NCI-H524 treated with DMSO at 0.1 percent for 48 hours (cell line): ENCODE results near the gene RMI2.
"Not testable (repeated sequence)": the region's sequence is repeated elsewhere in the genome, so short reads cannot be mapped to it uniquely, and the experiment has no call there.

ENCODE experiments used
- DNase-seq: peaks from one replicate; lab custom pipeline; 2025; lab: John Stamatoyannopoulos, UW

Gene RMI2

DNA sequence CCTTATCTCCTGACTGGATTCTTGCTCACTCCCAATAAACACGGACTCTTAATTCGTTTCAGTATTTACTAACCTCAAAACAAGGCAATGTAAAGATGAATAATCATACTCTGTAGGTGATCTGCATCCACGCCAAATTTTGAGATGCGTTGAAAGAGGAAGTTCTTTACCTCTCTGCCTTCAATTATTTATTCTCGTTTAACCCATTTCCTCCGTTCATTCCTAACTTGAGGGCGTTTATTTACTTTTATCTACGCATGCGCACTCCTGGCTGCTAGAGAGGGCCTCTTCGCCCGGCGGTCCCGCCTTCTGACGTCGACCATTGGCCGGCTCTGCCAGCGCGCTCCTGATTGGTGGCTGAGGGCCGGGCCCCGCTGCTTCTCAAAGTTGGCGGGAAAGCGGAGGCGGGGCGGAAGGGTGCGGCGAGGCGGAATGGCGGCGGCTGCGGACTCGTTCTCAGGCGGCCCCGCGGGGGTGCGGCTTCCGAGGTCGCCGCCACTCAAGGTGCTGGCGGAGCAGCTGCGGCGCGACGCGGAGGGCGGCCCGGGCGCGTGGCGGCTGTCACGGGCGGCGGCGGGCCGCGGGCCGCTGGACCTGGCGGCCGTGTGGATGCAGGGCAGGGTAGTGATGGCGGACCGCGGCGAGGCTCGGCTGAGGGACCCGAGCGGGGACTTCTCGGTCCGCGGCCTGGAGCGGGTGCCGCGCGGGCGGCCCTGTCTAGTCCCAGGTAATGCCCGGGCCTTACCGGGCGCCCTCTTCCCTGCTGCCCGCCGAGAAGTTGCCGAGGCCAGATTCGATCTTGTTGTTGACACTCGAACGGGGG, at the start of gene RMI2:
RMI2 (plus strand) TSS at position 420 of the 823 bp plus-strand sequence; CDS start at position 433, 13 bp downstream.
- DNase-seq = peak; percentile 74

DNA sequence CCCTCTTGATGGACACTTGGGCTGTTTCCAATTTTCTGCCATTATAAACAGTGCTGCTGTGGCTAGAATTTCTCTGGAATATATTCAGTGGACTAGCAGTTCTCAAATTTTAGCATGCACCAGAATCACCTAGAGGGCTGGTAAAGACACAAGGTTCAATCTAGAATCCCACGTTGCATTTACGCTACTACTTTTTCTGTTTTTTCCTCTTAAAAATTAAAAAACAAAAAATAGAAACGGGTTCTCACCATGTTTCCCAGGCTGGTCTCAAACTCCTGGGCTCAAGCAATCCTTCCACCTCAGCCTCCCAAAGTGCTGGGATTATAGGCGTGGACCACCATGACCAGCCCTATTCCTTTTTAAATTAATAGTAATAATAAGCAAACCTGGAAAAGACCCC, 49.6 kb upstream of the RMI2 start:
- DNase-seq = no peak

- no peak for DNase-seq
Measured at GRCh38 chr16:11296351-11296705, 48.9 kb upstream of the RMI2 start.

DNA sequence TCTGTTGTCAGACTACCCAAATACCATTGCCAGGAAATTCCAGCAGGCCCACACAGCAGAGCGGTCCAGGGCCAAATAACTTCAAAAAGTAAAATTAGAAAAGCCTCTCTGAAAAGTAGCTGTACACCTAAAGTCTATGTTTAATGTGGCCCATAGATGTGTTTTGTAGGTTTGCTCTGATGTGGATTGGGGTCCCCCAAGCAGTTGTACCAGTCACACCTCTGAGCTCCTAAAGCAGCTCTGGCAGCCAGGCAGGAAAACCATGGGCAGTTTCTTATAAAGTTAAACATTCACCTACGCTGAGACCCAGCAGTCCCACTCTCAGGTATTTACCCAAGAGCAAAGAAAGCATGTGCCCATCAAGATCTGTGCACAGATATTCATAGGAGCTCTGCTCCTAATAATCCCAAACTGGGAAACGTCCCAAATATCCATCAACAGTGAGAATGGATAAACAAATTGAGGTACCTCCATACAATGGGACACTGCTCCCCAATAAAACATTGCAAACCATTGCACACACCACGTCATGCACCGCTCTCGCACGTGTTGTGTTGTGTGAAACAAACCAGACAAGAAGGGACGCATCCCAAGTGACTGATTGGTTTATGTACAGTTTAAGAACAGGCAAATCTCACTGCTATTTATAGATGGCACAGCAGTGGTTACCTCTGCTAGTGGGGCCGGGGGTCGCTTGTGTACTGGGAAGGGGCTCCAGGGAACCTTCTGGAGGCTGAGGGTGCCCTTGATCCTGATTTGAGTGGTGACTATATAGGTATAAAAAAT, 48.4 kb upstream of the RMI2 start:
- no peak for DNase-seq

DNA sequence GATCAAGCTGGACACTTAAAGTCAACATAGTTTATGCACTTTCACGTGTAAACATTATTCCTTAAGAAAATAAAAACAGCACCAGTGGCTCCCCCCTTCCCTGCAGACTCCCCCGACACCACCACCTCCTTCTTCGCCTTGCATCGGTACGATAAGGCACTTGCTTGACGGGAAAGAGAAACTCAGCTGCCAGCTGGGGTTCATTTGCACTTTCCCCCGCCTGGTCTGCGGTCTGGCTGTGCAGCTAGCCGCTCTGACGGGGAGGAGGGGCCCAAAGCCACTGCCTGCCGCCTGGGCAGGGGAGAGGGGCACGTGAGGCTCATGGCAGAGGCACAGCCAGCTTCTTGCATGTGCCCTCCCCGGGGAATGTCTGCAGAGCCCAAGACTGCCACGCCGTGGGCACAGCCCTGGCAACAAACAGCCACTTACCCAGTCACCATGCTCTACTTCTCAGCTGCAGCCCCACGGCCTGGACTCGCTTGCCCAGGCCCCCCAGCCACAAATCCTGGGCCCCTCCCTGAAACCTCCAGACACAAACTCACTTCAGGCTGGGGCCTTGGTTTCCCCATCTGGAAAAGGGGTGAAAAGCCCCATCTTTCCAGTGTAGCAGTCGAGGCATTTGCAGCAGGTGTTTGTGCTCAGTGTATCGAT, 47.6 kb upstream of the RMI2 start:
- DNase-seq = no peak

DNA sequence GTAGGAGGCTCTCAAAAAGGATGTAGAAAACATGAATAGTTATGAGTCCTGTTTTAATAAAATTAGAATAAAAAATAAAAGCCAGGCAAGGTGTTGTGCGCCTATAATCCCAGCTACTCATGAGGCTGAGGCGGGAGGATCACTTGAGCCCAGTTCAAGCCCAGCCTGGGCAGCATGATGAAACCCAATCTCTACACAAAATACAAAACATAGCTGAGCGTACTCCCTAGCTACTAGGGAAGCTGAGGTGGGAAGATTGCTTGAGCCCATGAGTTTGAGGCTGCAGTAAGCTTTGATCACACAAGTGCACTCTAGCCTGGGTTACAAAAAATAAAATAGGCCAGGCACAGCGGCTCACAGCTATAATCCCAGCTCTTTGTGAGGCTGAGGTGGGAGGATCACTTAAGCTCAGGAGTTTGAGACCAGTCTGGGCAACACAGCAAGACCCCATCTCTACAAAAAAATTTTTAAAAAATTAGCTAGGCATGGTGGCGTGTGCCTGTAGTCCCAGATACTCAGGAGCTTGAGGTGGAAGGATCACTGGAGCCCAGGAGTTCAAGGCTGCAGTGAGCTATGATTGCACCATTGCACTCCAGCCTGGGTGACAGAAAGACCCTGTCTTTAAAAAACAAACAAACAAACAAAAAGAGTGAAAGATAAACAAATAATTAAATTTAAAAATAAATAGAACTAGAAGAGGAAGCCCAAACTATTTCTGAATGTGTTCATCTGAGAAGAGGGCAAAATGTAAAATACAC, 46.9 kb upstream of the RMI2 start:
- DNase-seq = no peak

GRCh38 chr16:11298950-11299547, 46.2 kb upstream of the RMI2 start:
- DNase-seq = not testable (repeated sequence)

GRCh38 chr16:11299865-11300559, 45.2 kb upstream of the RMI2 start:
- DNase-seq = no peak

GRCh38 chr16:11300560-11300892, 44.7 kb upstream of the RMI2 start:
- no peak for DNase-seq

DNA sequence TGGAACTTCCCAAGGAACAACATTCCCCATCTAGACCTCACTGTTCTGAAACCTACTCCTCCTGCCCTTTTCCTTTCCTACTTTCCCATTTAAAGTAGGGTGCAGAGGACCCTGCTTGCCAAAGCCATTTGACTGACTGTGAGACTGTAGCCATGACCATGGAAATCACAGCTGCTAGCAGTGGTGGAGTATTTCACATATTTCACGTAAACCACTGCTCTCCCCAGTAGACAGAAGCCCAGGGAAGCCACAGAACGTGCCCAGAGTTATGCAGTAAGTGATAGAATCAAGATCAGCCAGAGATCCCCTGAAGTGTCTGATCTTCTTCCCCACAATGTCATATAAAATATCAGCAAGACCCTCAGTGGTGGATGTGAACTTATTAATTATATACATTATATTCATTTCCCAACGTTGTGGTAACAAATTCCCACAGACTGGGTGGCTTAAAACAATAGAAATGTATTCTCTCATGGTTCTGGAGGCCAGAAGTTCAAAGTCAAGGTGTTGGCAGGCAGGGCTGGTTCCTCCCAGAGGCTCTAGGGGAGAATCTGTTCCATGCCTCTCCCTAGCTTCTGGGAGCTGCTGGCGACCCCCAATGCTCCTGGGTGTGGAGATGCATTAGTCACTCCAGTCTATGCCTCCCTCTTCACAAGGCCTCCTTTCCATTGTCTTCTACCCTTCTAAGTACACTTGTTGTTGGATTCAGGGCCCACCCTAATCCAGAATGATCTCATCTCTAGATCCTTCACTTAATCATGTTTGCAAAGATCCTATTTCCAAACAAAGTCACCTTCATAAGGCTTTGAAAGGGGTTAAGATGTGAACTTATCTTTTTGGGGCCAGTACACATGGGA, 43.4 kb upstream of the RMI2 start:
- no peak for DNase-seq

DNA sequence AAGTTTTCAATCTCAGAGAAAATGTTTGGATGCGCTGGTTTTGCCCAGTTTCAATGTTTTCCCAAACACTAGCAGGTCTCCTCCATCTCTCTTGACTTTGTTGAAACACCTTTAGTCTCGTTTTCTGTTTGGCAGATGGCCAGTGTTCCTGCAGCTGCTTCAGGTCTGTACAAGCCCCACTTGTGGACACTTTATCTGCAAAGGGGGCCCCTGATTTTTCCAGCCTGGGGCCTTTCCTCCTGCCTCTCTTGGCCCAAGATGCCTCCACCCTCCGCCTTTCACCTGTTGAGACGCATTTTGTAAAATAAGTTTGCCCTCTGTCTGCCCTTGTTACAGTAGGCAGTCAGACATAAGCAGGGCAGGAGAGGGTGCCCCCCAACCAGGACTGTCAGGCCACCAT, 42.3 kb upstream of the RMI2 start:
- DNase-seq = no peak

GRCh38 chr16:11303405-11304138, 41.7 kb upstream of the RMI2 start:
- DNase-seq = no peak

DNA sequence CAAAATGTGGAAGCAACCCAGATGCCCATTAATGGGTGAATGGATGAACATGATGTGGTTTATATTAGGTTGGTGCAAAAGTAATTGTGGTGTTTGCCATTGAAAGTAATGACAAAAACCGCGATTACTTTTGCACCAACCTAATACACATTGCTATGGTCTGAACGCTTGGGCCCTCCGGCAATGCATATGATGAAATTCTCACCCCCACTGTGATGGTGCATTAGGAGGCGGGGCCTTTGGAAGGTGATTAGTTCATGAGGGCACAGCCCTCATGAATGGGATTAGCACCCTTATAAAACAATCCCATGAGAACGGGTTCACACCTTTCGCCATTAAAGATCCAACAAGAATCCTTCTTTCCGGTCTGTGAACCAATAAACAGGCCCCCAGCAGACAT, 38.9 kb upstream of the RMI2 start:
- DNase-seq = no peak

GRCh38 chr16:11306997-11307638, 38.1 kb upstream of the RMI2 start:
- no peak for DNase-seq

GRCh38 chr16:11307639-11308492, 37.4 kb upstream of the RMI2 start:
- DNase-seq = no peak

GRCh38 chr16:11308493-11309283, 36.6 kb upstream of the RMI2 start:
- no peak for DNase-seq
